GM21723 (cell line): ENCODE data around the gene MARK1.

ENCODE experiments used
- ATAC-seq: cut with Tn5 transposase; IDR thresholded peaks from one replicate; pipeline ENCODE4 v1.9.1; 2021; ENCODE audit warnings: mild to moderate bottlenecking, moderate library complexity; ENCODE audit not compliant: unreplicated experiment

The MARK1 gene

GRCh38 chr1:220528679-220529501 lies 954 bp downstream of the MARK1 start:
- peak; percentile 22 for ATAC-seq

DNA sequence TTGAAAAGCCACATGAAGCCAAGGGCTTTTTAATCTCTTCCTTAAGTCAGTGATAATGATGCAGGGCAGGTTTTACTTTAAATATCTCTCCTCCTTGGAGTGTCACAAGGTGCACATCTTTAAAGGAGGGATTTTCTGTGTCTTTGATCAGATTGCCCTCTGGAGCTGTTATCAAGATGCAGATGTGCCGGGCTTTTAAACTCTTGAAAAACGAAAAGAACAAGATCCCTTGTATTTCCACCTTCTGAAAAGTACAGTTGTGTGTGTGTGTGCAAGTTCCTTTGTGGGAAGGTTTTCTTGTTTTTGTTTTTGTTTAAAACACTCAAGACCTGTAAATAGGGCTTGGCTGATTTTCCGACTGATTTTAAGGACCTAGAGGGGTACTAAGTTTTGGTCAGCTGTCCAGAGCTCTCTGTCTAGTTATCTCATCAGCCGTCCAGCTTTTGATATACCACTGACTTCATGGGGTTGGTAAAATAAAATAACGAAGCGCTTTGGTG lies 1.6 kb downstream of the MARK1 start:
- no peak for ATAC-seq

DNA sequence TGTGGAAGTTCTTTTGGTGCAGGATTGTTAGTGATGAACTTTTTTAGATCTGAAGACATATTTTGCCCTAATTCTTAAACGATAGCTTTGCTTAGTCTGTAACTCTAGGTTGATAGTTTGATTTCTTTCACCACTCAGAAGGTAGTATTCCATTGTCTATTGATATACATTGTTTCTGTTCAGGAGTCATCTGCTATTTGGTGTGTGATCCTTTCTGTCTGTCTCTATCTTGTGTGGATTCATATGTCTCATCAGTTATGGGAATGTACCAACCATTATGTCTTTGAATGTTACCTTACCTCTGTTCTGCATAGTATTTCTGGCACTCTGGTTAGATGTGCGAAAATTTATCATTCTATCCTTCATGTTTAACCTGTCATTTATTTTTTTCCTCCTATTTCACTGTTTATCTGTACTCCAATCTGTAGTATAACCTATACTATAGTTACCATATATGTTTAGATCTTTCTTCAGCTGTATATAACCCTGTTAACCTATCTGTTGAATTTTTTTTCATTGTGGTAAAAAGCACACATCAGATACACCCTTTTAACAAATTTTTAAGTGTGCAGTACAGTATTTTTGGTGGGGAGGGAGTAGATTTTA lies 5.7 kb downstream of the MARK1 start:
- no peak for ATAC-seq

GRCh38 chr1:220544901-220545303 lies 17.0 kb downstream of the MARK1 start:
- no peak for ATAC-seq

- ATAC-seq = no peak
Observed at GRCh38 chr1:220550811-220551399, 23.0 kb downstream of the MARK1 start.

DNA sequence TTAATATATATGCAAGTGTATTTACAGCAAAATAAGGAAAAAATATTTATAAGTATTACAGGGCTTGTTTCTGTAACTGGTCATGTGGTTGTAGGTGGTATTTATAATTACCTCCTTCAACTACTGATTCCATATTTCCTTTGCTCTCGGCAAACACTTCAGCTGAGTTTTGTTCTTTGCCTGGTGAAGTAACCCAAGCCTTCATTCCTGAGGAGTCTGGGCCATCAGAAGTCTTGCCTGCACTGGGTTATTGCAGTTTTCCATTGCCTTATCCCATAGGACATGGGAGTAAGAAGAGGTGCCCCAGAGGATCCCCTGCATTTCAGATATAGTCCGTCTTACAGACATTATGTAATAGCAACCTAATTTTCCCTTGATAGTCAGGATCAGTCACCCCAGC lies 23.8 kb downstream of the MARK1 start:
- no peak for ATAC-seq

DNA sequence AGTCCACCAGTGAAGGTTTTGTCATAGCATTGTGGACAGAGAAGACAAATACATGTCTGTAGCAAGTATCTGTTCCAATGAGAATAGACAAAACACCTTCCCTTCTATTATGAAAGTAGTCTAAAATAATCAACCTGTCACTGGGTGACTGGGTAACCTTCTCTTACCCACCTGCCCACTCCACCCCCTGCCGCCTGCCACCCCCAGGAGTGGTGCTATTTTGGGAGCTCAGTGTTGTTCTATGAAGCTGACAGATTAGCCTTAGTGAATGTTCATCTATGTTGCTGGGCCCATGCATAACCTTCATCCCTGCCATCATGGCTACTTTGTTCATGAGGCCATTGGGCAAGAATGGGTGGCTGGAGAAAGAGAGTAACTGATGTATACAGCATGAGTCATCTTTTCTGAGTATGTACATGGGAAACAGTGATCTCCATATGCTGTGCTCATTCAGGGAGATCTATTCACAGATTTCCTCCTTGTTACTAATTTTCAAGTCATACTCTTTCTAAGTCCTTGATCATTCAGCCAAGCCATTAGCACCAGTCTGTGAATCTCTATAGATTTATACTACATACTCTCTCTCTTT lies 24.8 kb downstream of the MARK1 start:
- no peak for ATAC-seq

GRCh38 chr1:220556641-220557040 lies 28.7 kb downstream of the MARK1 start:
- no peak for ATAC-seq

- no peak for ATAC-seq
Observed at GRCh38 chr1:220563564-220563963, 35.6 kb downstream of the MARK1 start.

- no peak for ATAC-seq
Observed at GRCh38 chr1:220564216-220564615, 36.3 kb downstream of the MARK1 start.

DNA sequence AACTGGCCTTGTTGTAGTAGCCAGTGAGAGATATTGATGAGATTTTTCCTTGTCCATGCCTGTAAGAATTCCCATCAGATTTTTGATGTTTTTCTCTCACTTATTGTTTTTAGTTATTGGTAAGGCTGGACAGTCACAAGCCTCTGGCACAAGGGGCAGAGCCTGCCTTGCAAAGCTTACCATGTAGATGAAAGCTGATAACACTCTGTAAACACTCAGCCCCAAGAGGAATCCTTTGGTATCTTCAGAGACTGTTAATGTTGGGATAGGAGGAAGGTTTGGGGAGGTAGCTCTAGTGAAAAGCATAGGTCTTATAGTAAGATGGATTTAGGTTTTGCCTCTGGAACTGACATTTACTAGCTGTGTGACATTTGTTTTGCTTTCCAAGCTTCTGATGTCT lies 37.7 kb downstream of the MARK1 start:
- no peak for ATAC-seq

GRCh38 chr1:220566869-220567268 lies 38.9 kb downstream of the MARK1 start:
- ATAC-seq = no peak

DNA sequence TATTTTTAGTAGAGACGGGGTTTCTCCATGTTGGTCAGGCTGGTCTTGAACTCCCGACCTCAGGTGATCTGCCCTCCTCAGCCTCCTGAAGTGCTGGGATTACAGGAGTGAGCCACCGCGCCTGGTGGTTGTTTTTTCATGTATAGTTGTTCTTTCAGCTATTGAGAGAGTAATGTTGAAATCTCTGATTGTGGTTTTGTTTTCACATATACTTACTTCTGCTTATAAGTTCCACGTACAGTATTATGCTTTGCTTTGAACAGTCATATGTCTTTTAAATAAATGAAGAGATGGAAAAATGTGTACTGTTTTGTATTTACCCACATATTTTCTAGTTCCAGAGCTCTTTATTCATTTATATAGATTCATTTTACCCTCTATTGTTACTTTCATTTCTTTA lies 44.5 kb downstream of the MARK1 start:
- no peak for ATAC-seq

GRCh38 chr1:220573836-220574235 lies 45.9 kb downstream of the MARK1 start:
- ATAC-seq = no peak

DNA sequence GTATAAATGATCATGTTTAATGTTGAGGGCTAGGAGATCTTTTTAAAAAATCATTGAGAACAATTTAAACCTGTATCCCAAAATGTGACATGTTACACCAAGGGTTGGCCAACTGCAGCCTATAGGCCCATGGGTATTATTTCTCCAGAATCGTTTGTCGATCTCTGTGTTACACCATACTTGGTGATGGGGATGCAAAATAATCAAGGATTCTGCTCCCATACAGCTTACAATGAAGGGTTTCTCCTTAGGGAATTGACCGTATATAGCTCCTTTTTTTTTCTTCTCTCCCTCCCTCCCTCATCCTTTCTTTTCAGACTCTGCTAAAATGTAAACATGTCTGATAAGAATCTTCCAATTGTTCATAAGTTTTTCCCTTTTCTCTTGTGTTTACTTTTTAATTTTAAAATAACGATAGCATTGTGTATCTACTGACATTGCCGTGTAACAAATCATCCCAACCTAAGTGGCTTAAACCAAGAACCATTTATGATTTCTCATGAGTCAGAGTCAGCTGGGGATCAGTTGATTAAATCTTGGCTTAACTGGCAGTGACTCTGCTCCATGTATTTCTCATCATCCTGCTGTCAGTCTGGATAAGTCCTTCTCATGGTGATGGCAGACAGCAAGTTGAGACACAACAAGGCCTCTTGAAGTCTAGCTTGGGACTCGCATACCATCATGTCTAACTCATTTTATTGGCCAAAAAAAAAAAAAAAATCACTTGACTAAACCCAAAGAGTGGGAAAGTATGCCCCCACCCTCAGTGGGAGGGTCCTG lies 48.0 kb downstream of the MARK1 start:
- no peak for ATAC-seq

GRCh38 chr1:220577926-220578325 lies 50.0 kb downstream of the MARK1 start:
- ATAC-seq = no peak

GRCh38 chr1:220579317-220579716 lies 51.4 kb downstream of the MARK1 start:
- no peak for ATAC-seq

- ATAC-seq = no peak
Observed at GRCh38 chr1:220592714-220593113, 64.8 kb downstream of the MARK1 start.

- ATAC-seq = no peak
Observed at GRCh38 chr1:220594356-220594755, 66.4 kb downstream of the MARK1 start.

DNA sequence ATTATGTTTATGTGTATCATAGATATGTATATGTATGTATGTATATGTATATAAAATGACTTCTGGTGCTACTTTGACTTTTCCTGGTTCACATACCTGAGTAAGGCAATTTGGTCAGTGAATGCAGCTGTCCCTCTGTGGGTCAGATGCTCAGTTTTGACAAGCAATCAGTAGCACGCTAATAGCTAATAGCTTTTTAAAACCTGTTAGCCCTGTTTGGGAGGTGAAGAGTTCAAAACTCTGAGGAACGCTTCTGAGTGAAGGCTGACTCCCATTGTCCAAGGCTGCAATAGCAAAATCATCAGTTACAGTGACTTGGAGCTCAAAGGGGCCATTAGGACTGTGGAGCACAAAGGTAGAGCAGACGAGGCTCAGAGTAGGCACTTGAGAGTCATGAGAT lies 67.2 kb downstream of the MARK1 start:
- no peak for ATAC-seq

DNA sequence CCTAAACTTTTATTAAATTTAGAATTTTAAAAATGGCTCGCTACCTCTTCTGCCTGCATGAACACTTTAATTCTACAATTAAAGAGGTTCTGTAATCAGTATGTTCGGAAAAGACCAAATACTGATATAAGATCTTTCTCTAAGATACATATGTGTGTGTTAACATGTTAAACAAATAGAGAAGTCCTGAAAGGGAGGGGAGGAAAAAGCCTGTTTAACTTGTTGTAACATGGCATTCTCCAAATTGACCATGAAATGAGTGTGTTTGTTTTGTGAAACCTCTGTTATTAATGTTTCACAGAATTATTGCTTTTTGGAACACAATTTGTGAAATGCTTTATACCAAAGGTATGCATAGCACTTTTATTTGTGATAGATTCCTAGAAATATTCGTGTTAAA lies 77.0 kb downstream of the MARK1 start:
- ATAC-seq = no peak
